K562 (cell line): Measurements from ENCODE around the gene PGS1. TPM values are rescaled to one million over a fixed set of nuclear protein-coding genes. Genes with fewer than 3 reads are reported as not detected.
A peak's percentile ranks its signal among the peaks of the same experiment; 100 is the strongest.

Experiments
- ARNT ChIP-seq, 2 experiments: fragments of 450-650 bp; IDR thresholded peaks; 2 replicates each; pipeline ENCODE4 v1.6.1; 2016; ENCODE audit warnings: mild to moderate bottlenecking in 1 of 2
- CREM ChIP-seq: IDR thresholded peaks from 2 replicates; pipeline ENCODE4 v1.6.1; 2014; ENCODE audit warnings: antibody characterized with exemption, low read depth
- FOSL1 ChIP-seq: fragments of 200-800 bp; sonication (Bioruptor generic); conservative IDR thresholded peaks from 2 replicates; pipeline ENCODE4 v1.6.1; 2016; ENCODE audit warnings: missing genetic modification characterization, missing compliant biosample characterization
- MEIS2 ChIP-seq: fragments of 450-650 bp; IDR thresholded peaks from 2 replicates; pipeline ENCODE4 v1.6.1; 2014; ENCODE audit warnings: mild to moderate bottlenecking; ENCODE audit not compliant: partially characterized antibody
- POLR2A ChIP-seq: fragments of 450-650 bp; conservative IDR thresholded peaks from 2 replicates; pipeline ENCODE4 v1.6.1; 2016
- POLR2AphosphoS5 ChIP-seq: IDR thresholded peaks from 2 replicates; pipeline ENCODE4 v1.6.1; 2011; ENCODE audit warnings: mild to moderate bottlenecking, low read depth, low read length, moderate library complexity; ENCODE audit not compliant: control insufficient read depth, insufficient read depth
- POLR2H ChIP-seq: IDR thresholded peaks from 2 replicates; pipeline ENCODE4 v1.6.1; 2016; ENCODE audit warnings: missing genetic modification characterization, low read depth, mild to moderate bottlenecking, control low read depth, missing compliant biosample characterization, moderate library complexity
- PRPF4 ChIP-seq: fragments of 200-400 bp; formaldehyde crosslinking; IDR thresholded peaks from one replicate; pipeline ENCODE4 v1.6.1; 2017; ENCODE audit warnings: low read length, low read depth, mild to moderate bottlenecking; ENCODE audit not compliant: insufficient read depth, poor library complexity, severe bottlenecking
- RCOR1 ChIP-seq, 2 experiments: IDR thresholded peaks; 2 replicates each; pipeline ENCODE4 v1.6.1; 2012; ENCODE audit warnings: low read depth in 2 of 2, low read length in 2 of 2, borderline replicate concordance in 1 of 2, improper control_type of control experiment in 1 of 2
- RNF2 ChIP-seq: sonication (generic); IDR thresholded peaks from 2 replicates; pipeline ENCODE4 v1.6.1; 2016
- SIN3B ChIP-seq: fragments of 450-650 bp; IDR thresholded peaks from 2 replicates; pipeline ENCODE4 v1.6.1; 2017; ENCODE audit warnings: low read depth, mild to moderate bottlenecking, moderate library complexity
- THAP12 ChIP-seq: fragments of 250-450 bp; sonication (Bioruptor Pico); IDR thresholded peaks from 2 replicates; pipeline ENCODE4 v1.9.0; 2021; ENCODE audit warnings: mild to moderate bottlenecking, inconsistent platforms
- TRIM24 ChIP-seq, 2 experiments: fragments of 450-650 bp; IDR thresholded peaks; 2 replicates each; pipeline ENCODE4 v1.6.1; 2016
- ZNF197 ChIP-seq: fragments of 200-800 bp; sonication (Bioruptor generic); IDR thresholded peaks from 2 replicates; pipeline ENCODE4 v1.6.1; 2016; ENCODE audit warnings: low read depth, missing genetic modification characterization, missing compliant biosample characterization
- ZNF583 ChIP-seq: fragments of 250-450 bp; sonication (Bioruptor Pico); IDR thresholded peaks from 2 replicates; pipeline ENCODE4 v1.4.0; 2020
- ZNF780A ChIP-seq: fragments of 250-450 bp; sonication (Bioruptor Pico); IDR thresholded peaks from 2 replicates; pipeline ENCODE4 v1.5.0; 2021; ENCODE audit warnings: mild to moderate bottlenecking
- polyA plus RNA-seq, 8 experiments: library from polyadenylated mRNA; depleted of rRNA in 4 of 8; stranded (reverse) in 5 of 8; unstranded in 3 of 8; fragments of >200 nt; fragmentation: Nextera tagmentation in 2 of 8; fragmentation: Illumina TruSeq in 1 of 8; extraction: Ambion mirVana in 2 of 8; extraction: Trizol in 1 of 8; gene quantifications; 2 replicates each; pipeline versions ENCODE4 v1.2.1 to v1.2.3, GENCODE V29; 2011 to 2014; ENCODE audit warnings: inconsistent platforms in 1 of 8, missing spikeins in 1 of 8
- total RNA-seq, 7 experiments: library from RNA; depleted of rRNA in 6 of 7; stranded (reverse); fragments of >200 nt in 6 of 7; fragmentation: Illumina TruSeq in 2 of 7; extraction: Trizol in 2 of 7; gene quantifications; 2 replicates each; pipeline versions ENCODE4 v1.2.1 to v1.2.3, GENCODE V29; 2011 to 2021; ENCODE audit warnings: low replicate concordance in 1 of 7
- TF ChIP-seq, protein P1 (sequence below), 2 experiments: fragments of 200-800 bp in 1 of 2; sonication (Bioruptor generic) in 1 of 2; sonication (generic) in 1 of 2; formaldehyde crosslinking in 1 of 2; IDR thresholded peaks in 1 of 2; conservative IDR thresholded peaks in 1 of 2; 2 replicates each; pipeline versions ENCODE4 v1.5.0 to v1.6.1; 2016 to 2020; ENCODE audit warnings: missing compliant biosample characterization in 1 of 2, missing genetic modification characterization in 1 of 2, missing genetic modification reagents in 1 of 2
- TF ChIP-seq, protein P2 (sequence below): fragments of 250-450 bp; sonication (Bioruptor Pico); IDR thresholded peaks from 2 replicates; pipeline ENCODE4 v1.8.0; 2021; ENCODE audit warnings: moderate library complexity, mild to moderate bottlenecking, inconsistent platforms
- TF ChIP-seq, protein P3 (sequence below), 2 experiments: IDR thresholded peaks; 2 replicates each; pipeline ENCODE4 v1.6.1; 2011; ENCODE audit warnings: borderline replicate concordance in 1 of 2, control low read depth in 1 of 2, low read depth in 1 of 2, low read length in 1 of 2, mild to moderate bottlenecking in 1 of 2, mixed read lengths in 1 of 2, moderate library complexity in 1 of 2; ENCODE audit not compliant: insufficient read depth in 1 of 2, insufficient read length in 1 of 2, poor library complexity in 1 of 2, severe bottlenecking in 1 of 2; ENCODE audit errors: extremely low read depth in 1 of 2

PGS1 gene
- total and polyA plus RNA-seq, 9 of the 15 experiments (the other 6 are each of a cell fraction or from before 2014, with no cell fraction given) = 1.3 to 39.4 (median 22.3) TPM

DNA sequence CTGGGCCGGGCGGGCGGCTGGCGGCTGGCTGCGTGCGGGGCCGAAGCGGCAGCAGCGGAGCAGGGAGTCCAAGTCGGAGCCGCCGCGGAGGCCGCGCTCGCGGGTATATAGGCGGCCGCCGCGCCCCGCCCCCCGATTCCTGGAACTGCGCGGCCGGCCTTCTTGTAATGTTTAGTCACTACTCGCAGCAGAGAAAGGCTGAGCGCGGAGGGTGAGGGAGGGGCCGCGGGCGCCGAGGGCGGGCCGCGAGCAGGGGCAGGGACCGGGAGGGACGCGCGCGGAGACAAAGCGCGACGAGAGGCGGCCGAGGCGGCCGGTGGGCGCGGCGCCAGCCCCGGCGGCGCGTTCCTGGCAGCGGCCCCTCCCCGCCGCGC lies 18.5 kb upstream of the PGS1 start, which contains the start of gene SOCS3 (continued):
- TF ChIP-seq POLR2H (tag) (peak; percentile 97), FOSL1 (tag) (peak; percentile 86), POLR2A (peak; percentile 76), SIN3B (peak; percentile 54; the same call in 1 of the 2 replicates), CREM (peak; percentile 69), MEIS2 (peak; percentile 13), RCOR1 (IDR thresholded peaks at IDR 0.05; ENCODE audit: borderline replicate concordance in 1 of 2, low read depth in 2 of 2, low read length in 2 of 2) (peak in 1 of 2 experiments; percentile 69; a peak in 1 of 4 replicates), ARNT (IDR thresholded peaks at IDR 0.05) (no peak), ZNF197 (no peak), THAP12 (CRISPR knock-in tag) (peak; percentile 85; the same call in 1 of the 2 replicates), PRPF4 (no peak), ZNF780A (no peak), RNF2 (peak; percentile 14; the same call in 1 of the 2 replicates), TRIM24 (IDR thresholded peaks at IDR 0.05) (no peak), ZNF583 (CRISPR knock-in tag) (no peak), POLR2AphosphoS5 (peak; percentile 74; the same call in 1 of the 2 replicates)
- TF ChIP-seq, protein P1, sequence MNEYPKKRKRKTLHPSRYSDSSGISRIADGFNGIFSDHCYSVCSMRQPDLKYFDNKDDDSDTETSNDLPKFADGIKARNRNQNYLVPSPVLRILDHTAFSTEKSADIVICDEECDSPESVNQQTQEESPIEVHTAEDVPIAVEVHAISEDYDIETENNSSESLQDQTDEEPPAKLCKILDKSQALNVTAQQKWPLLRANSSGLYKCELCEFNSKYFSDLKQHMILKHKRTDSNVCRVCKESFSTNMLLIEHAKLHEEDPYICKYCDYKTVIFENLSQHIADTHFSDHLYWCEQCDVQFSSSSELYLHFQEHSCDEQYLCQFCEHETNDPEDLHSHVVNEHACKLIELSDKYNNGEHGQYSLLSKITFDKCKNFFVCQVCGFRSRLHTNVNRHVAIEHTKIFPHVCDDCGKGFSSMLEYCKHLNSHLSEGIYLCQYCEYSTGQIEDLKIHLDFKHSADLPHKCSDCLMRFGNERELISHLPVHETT (CRISPR knock-in tag; conservative IDR thresholded peaks at IDR 0.05 in 1 of 2, IDR thresholded peaks at IDR 0.05 in 1 of 2) = peak in 1 of 2 experiments; percentile 93; a peak in 2 of 4 replicates
- TF ChIP-seq, protein P2, sequence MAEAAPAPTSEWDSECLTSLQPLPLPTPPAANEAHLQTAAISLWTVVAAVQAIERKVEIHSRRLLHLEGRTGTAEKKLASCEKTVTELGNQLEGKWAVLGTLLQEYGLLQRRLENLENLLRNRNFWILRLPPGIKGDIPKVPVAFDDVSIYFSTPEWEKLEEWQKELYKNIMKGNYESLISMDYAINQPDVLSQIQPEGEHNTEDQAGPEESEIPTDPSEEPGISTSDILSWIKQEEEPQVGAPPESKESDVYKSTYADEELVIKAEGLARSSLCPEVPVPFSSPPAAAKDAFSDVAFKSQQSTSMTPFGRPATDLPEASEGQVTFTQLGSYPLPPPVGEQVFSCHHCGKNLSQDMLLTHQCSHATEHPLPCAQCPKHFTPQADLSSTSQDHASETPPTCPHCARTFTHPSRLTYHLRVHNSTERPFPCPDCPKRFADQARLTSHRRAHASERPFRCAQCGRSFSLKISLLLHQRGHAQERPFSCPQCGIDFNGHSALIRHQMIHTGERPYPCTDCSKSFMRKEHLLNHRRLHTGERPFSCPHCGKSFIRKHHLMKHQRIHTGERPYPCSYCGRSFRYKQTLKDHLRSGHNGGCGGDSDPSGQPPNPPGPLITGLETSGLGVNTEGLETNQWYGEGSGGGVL (CRISPR knock-in tag) = no peak
- TF ChIP-seq, protein P3, sequence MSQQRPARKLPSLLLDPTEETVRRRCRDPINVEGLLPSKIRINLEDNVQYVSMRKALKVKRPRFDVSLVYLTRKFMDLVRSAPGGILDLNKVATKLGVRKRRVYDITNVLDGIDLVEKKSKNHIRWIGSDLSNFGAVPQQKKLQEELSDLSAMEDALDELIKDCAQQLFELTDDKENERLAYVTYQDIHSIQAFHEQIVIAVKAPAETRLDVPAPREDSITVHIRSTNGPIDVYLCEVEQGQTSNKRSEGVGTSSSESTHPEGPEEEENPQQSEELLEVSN (IDR thresholded peaks at IDR 0.05; ENCODE audit: borderline replicate concordance in 1 of 2, extremely low read depth in 1 of 2, insufficient read depth in 1 of 2, insufficient read length in 1 of 2, low read depth in 1 of 2, low read length in 1 of 2, poor library complexity in 1 of 2, severe bottlenecking in 1 of 2) = peak; percentile 34 to 58
